Motor neuron (in vitro differentiated cells): ENCODE measurements around the gene CYP2B6. TPM values are rescaled to one million over a fixed set of nuclear protein-coding genes. Genes with fewer than 3 reads are reported as not detected.
"Not testable (repeated sequence)": the region's sequence is repeated elsewhere in the genome, so short reads cannot be mapped to it uniquely, and the experiment has no call there.

ENCODE experiments used
- ATAC-seq, 8 experiments: fragments of 200-7000 bp; cut with Tn5 transposase; replicated peaks in 6 of 8; 2 replicates each; pipeline ENCODE4 v1.8.0; 2021; ENCODE audit warnings: mild to moderate bottlenecking in 8 of 8, moderate library complexity in 8 of 8
- H3K27ac ChIP-seq, 2 donors: fragments of 250-450 bp; sonication (Bioruptor Pico); 2 replicates each; pipeline ENCODE4 v1.9.0; 2021; ENCODE audit warnings: antibody characterized with exemption in 2 of 2, mild to moderate bottlenecking in 2 of 2, moderate library complexity in 1 of 2
- H3K4me1 ChIP-seq, 2 donors: fragments of 250-450 bp; sonication (Bioruptor Pico); replicated peaks in 1 of 2; 2 replicates each; pipeline ENCODE4 v1.6.1; 2021; ENCODE audit warnings: antibody characterized with exemption in 2 of 2, mild to moderate bottlenecking in 2 of 2, moderate library complexity in 1 of 2
- H3K4me3 ChIP-seq, 5 donors: fragments of 250-450 bp; sonication (Bioruptor Pico); 2 replicates each; pipeline ENCODE4 v1.9.0; 2021; ENCODE audit warnings: antibody characterized with exemption in 5 of 5, mild to moderate bottlenecking in 5 of 5, moderate library complexity in 4 of 5
- WGBS, 10 experiments: fragments of 450-650 bp; shearing (Covaris generic); methylation state at CpG; one replicate each; pipeline ENCODE4 v1.0.0; 2022; 5-methylcytosine and 5-hydroxymethylcytosine counted together
- in situ Hi-C, 9 experiments: fragments of 400-800 bp; cut with MboI; loops; one replicate each; pipeline ENCODE4 v1.15.0; 2021; ENCODE audit warnings: low sequenced_read_pairs in 9 of 9, low pct_unique_long_range_greater_than_20kb in 2 of 9; ENCODE audit not compliant: unreplicated experiment in 9 of 9
- total RNA-seq, 8 experiments: library from RNA; unstranded; fragments of 300-600 nt; gene quantifications; 2 replicates each; pipeline versions ENCODE4 v1.2.3 to v1.2.4, GENCODE V29; 2022

Gene CYP2B6
- total RNA-seq, 8 experiments from 2014 or later = 0.17 to 0.63 (median 0.22) TPM; not detected in 4

DNA sequence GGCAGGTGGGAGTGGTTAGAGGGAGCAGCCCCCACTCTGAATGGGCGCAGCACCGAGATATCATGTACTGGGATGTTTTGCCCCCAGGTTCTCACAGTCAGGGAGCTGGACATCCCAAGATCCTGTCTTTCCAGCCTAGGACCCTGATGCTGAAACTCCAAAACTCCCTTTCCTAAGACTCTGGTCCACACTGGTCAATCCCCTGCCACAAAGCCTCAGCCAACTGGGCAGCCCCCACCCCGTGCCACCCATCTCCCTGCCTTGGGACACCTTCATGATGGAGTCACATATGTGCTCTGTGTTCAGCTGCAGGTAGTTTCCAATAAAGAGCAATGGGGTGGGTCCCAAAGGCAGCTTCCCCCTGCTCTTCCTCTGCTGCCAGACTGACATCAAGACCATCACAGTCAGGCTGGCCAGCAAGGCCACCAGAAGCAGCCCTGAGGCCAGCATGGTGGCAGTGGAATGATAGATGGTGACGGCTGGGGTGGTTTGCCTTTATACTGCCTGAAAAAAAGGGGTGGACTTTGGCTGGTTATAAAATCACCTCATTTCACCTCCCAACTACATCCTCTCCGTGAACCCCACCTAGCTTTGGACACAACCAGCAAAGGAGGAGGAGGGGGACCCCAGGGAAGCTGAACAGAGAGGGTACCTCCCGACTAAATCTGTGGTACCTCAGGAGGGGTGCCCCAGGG is 36.3 kb downstream of the CYP2B6 start:
- 0 to 67% (median 23%) methylated on average over 1 to 3 of the region's 6 CpGs; no CpG with 5 or more reads in 4 of the 10 experiments for WGBS, 10 experiments
- no peaks in the 10 kb centered on the region for H3K4me1 ChIP-seq
- ATAC-seq = no peak
- in situ Hi-C loops = no loop called here
- no peak overlapping the region for H3K27ac ChIP-seq
- H3K4me3 ChIP-seq = no peak overlapping the region

DNA sequence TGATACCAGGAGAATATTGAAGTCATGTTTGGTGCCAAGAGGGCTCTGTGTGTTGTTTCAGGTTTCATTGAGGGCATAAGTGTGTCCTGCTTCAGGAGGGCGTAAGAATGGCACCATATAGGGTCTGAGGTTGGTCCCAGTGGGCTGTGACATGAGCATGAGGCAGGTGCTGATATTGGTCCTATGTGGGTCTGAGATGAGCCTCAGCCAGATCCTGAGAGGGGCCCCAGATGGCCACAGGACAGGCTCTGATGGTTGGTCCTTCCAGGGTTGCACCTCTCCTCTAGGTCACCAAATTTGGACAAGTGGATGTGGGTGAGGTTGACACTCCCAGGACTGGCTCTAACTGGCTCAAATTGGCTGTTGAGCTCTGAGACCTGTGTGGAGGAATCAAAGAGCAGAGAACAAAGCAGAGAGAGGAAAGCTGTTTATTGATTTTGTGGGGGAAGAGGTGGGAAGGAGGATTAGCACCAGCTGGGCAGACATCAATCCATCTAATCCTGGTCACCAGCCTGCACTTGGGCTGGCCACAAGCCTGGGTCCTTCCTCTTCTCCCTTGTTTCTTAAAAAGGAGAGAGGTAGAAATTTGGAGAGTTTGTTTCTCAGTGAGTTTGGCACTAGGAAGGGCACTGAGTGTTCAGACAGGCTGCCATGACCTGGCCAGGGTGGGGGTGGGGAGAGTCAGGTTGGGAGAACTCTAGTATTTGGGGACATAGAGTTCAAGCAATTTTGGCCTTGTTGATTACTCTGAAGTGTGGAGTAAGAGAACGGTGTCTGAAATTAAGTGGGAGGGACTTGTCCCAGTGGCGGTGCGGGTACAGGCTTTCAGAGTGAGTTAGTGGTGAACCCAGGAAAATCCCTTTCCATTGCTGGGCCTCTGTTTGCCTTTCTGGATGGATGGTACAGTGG is 38.7 kb downstream of the CYP2B6 start:
- ATAC-seq = no peak
- WGBS, 10 experiments = 50 to 86% (median 83%) methylated on average over 1 to 3 of the region's 4 CpGs; no CpG with 5 or more reads in 7 of the 10 experiments
- H3K4me1 ChIP-seq = no peaks in the 10 kb centered on the region
- no peak overlapping the region for H3K4me3 ChIP-seq
- H3K27ac ChIP-seq = no peak overlapping the region
- in situ Hi-C loops = no loop called here

DNA sequence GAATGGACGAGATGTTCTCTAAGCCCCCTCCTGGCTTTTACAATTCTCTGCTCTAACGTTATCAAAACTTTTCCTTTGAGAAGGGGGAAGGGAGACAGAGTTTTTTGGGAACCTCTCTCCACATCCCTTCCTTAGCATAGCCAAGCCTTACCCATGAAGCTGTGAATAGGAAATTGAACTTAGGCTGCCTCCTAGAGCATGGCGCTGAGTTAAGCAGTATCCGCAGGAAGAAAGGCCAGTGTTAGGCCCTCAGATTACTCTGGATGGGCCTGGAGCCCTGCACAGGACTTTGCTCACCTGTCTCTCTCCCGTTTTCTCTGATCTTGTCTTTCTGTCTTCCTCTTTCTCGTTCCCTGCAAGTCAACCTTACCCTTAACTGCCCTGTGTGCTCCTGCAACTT is 39.6 kb downstream of the CYP2B6 start:
- no peak for ATAC-seq
- 0 to 67% (median 40%) methylated on average over 2 to 6 of the region's 6 CpGs; no CpG with 5 or more reads in 1 of the 10 experiments for whole genome bisulfite sequencing, 10 experiments
- in situ Hi-C loops = no loop called here
- no peak overlapping the region for H3K4me3 ChIP-seq
- no peak overlapping the region for H3K27ac ChIP-seq
- no peaks in the 10 kb centered on the region for H3K4me1 ChIP-seq

- Histone ChIP-seq H3K27ac (no peak overlapping the region), H3K4me3 (no peak overlapping the region), H3K4me1 (no peaks in the 10 kb centered on the region)
- in situ Hi-C loops = no loop called here
- 0 to 67% (median 34%) methylated on average over 1 to 2 of the region's 2 CpGs; no CpG with 5 or more reads in 2 of the 10 experiments for WGBS, 10 experiments
- peak in 1 of 8 experiments; percentile 32 for ATAC-seq
Measured at GRCh38 chr19:41031916-41032315, 40.8 kb downstream of the CYP2B6 start.

- H3K27ac ChIP-seq, ATAC-seq, H3K4me1 ChIP-seq, H3K4me3 ChIP-seq, in situ Hi-C loops: not testable (repeated sequence)
- 0 to 24% (median 0%) methylated on average over 1 to 3 of the region's 7 CpGs; no CpG with 5 or more reads in 5 of the 10 experiments for WGBS, 10 experiments
Measured at GRCh38 chr19:41033324-41033723, 42.2 kb downstream of the CYP2B6 start.

DNA sequence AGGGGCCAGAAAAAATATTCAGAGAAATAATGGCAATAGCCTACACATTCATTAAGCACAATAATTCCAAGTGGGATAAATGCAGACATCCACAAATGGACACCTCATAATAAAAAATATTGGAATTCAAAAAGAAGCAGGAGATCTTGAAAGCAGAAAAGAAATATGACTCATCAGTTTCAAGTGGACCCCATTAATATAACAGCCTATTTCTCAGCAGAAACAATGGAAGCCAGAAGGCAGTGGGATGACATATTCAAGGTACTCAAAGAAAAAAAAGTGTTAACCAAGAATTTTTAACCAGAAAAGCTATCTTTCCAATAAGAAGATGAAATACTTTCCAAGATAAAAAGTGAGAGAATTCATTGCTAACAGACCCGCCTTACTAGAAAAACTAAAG is 48.7 kb downstream of the CYP2B6 start:
- H3K4me3 ChIP-seq = no peak overlapping the region
- no peaks in the 10 kb centered on the region for H3K4me1 ChIP-seq
- H3K27ac ChIP-seq = no peak overlapping the region
- no peak for ATAC-seq
- 0 to 100% (median 75%) methylated on average over 1 of the region's 1 CpG; no CpG with 5 or more reads in 1 of the 10 experiments for WGBS, 10 experiments
- in situ Hi-C loops = no loop called here

DNA sequence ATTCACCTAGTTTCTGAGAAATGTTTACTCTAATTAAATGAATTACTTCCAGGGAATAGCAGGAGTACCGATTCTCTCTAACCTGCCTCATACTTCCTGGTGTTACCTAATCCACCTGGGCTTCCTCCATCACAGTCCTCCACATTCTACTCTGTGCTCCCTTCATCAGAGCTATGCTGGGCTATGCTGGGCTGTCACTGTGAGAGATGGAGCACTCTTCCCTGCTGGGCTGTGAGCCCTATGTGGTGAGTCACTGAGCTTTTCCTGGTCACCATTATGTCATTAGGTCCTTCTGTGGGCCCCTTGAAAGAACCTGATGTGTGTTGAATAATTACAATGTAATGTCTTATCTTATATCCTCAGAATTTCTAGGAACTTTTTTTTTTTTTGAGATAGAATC is 54.0 kb downstream of the CYP2B6 start:
- peak in 1 of 8 experiments; percentile 83 for ATAC-seq

DNA sequence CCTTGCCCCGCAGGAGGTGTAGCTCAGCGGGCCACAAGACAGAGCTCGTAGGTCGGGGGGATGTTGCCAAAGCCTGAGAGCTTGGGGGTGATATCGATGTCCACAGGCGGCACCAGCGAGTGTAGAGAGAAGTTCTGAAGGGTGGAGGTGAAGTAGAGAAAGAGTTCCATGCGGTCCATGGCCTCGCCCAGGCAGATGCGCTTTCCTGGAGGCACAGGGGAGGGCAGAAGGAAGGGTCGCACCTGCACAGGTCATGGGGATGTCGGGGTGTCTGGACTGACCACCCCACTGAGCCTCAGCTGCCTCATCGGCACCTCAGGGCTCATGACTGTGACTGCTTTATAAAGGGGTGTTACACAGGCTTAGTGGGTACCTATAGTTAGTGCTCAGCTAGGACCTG is 59.3 kb downstream of the CYP2B6 start:
- no peak for ATAC-seq
- WGBS, 10 experiments = 32 to 83% (median 48%) methylated on average over 3 to 6 of the region's 13 CpGs; no CpG with 5 or more reads in 7 of the 10 experiments
- in situ Hi-C loops = no loop called here
- no peak overlapping the region for H3K27ac ChIP-seq
- H3K4me3 ChIP-seq = no peak overlapping the region
- no peaks in the 10 kb centered on the region for H3K4me1 ChIP-seq

More for the DNA sequence above, 54.0 kb downstream of the CYP2B6 start:
- H3K4me1 ChIP-seq, H3K4me3 ChIP-seq, in situ Hi-C loops, H3K27ac ChIP-seq: not testable (repeated sequence)
- 14 to 100% (median 79%) methylated on average over 1 of the region's 1 CpG; no CpG with 5 or more reads in 6 of the 10 experiments for WGBS, 10 experiments

DNA sequence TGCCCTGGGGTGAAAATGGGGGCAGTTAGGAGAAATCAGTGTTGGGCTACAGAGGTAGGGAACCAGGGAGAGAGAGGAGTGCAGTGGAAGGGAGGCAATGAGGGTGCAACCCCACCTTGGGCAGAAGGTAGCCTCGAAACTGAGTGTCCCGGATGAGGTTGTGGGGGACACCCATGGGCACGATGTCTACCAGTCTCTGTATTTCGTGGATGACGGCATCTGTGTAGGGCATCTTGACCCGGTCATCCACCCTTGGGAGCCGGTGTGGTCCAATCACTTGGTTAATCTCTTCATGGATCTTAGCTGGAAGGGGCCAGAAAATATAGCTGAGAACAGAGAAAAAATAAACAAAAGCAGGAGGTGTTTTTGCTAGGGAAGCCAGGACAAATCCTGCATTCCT is 61.1 kb downstream of the CYP2B6 start:
- H3K4me1 ChIP-seq, ATAC-seq, in situ Hi-C loops, H3K4me3 ChIP-seq, H3K27ac ChIP-seq: not testable (repeated sequence)
- WGBS, 10 experiments = 40 to 100% (median 75%) methylated on average over 1 to 7 of the region's 7 CpGs; no CpG with 5 or more reads in 4 of the 10 experiments

- H3K4me3 ChIP-seq, ATAC-seq, H3K27ac ChIP-seq, in situ Hi-C loops, H3K4me1 ChIP-seq: not testable (repeated sequence)
- 0 to 92% (median 48%) methylated on average over 1 to 9 of the region's 10 CpGs; no CpG with 5 or more reads in 1 of the 10 experiments for WGBS, 10 experiments
Measured at GRCh38 chr19:41053331-41053730, 62.2 kb downstream of the CYP2B6 start.

DNA sequence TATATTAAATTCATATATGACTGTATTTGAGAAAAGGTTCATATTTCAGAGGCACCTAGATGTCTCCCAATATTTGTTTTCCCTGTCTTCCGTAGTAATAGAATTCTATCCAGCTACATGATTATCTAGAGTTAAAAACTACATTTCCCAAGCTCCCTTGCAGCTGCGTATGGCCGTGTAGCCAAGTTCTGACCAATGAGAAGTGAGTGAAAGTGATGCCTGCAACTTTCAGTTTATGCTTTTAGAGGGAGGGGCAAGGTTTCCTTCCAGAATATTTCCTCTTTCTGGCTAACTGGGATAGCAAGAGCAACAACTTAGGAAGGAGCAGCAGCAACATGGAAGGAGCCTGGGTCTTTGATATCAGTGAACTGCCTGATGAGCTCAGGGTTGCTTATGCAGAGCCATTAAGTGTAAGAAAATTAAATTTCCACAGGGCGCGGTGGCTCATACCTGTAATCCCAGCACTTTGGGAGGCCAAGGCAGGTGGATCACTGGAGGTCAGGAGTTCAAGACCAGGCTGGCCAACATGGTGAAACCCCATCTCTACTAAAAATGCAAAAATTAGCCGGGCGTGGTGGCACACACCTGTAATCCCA is 74.0 kb downstream of the CYP2B6 start:
- Histone ChIP-seq H3K4me3 (no peak overlapping the region), H3K4me1 (no peaks in the 10 kb centered on the region), H3K27ac (no peak overlapping the region)
- WGBS, 10 experiments = 0 to 67% (median 40%) methylated on average over 1 to 7 of the region's 7 CpGs; no CpG with 5 or more reads in 1 of the 10 experiments
- in situ Hi-C loops = no loop called here
- peak in 3 of 8 experiments; percentile 36 to 79 (median 40) for ATAC-seq
